PC-9 (cell line): ENCODE results near the gene ROGDI.

Experiments used
- CTCF ChIP-seq: fragments of 200-600 bp; sonication (generic); conservative IDR thresholded peaks from 2 replicates; pipeline ENCODE4 v1.6.1; 2017; ENCODE audit warnings: mixed run types, antibody characterized with exemption, mild to moderate bottlenecking, moderate library complexity
- EZH2 ChIP-seq: fragments of 200-600 bp; sonication (generic); IDR thresholded peaks from 2 replicates; pipeline ENCODE4 v1.8.0; 2017; ENCODE audit warnings: antibody characterized with exemption, low read depth

- TF ChIP-seq CTCF (no peak), EZH2 (no peak)
Measured at GRCh38 chr16:4800290-4801041, 2.0 kb downstream of the ROGDI start.
